Measurements from ENCODE around the gene FAM78A. TPM values are rescaled to one million over a fixed set of nuclear protein-coding genes. Genes with fewer than 3 reads are reported as not detected.

Gene FAM78A
- polyA plus RNA-seq, 1 donor from 2014 or later: 0.47 TPM

GRCh38 chr9:131287359-131287758 is 11.0 kb upstream of the FAM78A start:
- H3K4me3 ChIP-seq (ENCODE audit: low read length): no peak overlapping the region
- peaks cover 12% of the 10 kb centered on the region for H3K27me3 ChIP-seq (ENCODE audit: insufficient read depth, low read depth, low read length)
- H3K4me2 ChIP-seq (ENCODE audit: low read length): no peak overlapping the region
- no peaks in the 10 kb centered on the region for H3K9me2 ChIP-seq (ENCODE audit: insufficient read depth, low read length)
- H3K9me3 ChIP-seq (ENCODE audit: low read length): no peaks in the 10 kb centered on the region
- H3K27ac ChIP-seq (ENCODE audit: low read length): no peak overlapping the region
- no peak overlapping the region for H3K9ac ChIP-seq (ENCODE audit: low read length)
- H3K36me3 ChIP-seq (ENCODE audit: insufficient read depth, low read length): no peaks in the 10 kb centered on the region
- H4K20me1 ChIP-seq (ENCODE audit: insufficient read depth): no peaks in the 10 kb centered on the region
- no peak for TF ChIP-seq RAD21 (conservative IDR thresholded peaks at IDR 0.05)
- TF ChIP-seq EZH2 (IDR thresholded peaks at IDR 0.05; ENCODE audit: borderline replicate concordance, insufficient read depth, low read length, poor library complexity, severe bottlenecking): no peak
- no peak for TF ChIP-seq POLR2AphosphoS5 (IDR thresholded peaks at IDR 0.05)
- no peak for TF ChIP-seq REST (IDR thresholded peaks at IDR 0.05; ENCODE audit: borderline replicate concordance)
- no peak for TF ChIP-seq EP300 (conservative IDR thresholded peaks at IDR 0.05; ENCODE audit: poor library complexity, severe bottlenecking)
- TF ChIP-seq TAF1 (IDR thresholded peaks at IDR 0.05; ENCODE audit: low read depth): no peak
- TF ChIP-seq MXI1 (conservative IDR thresholded peaks at IDR 0.05; ENCODE audit: poor library complexity, severe bottlenecking): no peak
- no peak for TF ChIP-seq SMC3 (conservative IDR thresholded peaks at IDR 0.05; ENCODE audit: poor library complexity)
- no peak for TF ChIP-seq CTCF (IDR thresholded peaks at IDR 0.05; ENCODE audit: poor library complexity, severe bottlenecking)
- H3K79me2 ChIP-seq (replicated peaks; ENCODE audit: insufficient read depth, low read length): no peaks in the 10 kb centered on the region
- no peaks in the 10 kb centered on the region for H3F3A ChIP-seq (ENCODE audit: insufficient read depth, low read length, poor library complexity, severe bottlenecking)
- H2AFZ ChIP-seq (ENCODE audit: low read depth, low read length): no peak overlapping the region

- Histone ChIP-seq H2AFZ (ENCODE audit: low read depth, low read length) (no peak overlapping the region), H3K9me2 (ENCODE audit: insufficient read depth, low read length) (no peaks in the 10 kb centered on the region), H4K20me1 (ENCODE audit: insufficient read depth) (no peaks in the 10 kb centered on the region), H3K79me2 (replicated peaks; ENCODE audit: insufficient read depth, low read length) (no peaks in the 10 kb centered on the region), H3K36me3 (ENCODE audit: insufficient read depth, low read length) (no peaks in the 10 kb centered on the region), H3K9ac (ENCODE audit: low read length) (no peak overlapping the region), H3K27me3 (ENCODE audit: insufficient read depth, low read depth, low read length) (peaks cover 24% of the 10 kb centered on the region), H3K9me3 (ENCODE audit: low read length) (no peaks in the 10 kb centered on the region), H3F3A (ENCODE audit: insufficient read depth, low read length, poor library complexity, severe bottlenecking) (no peaks in the 10 kb centered on the region), H3K27ac (ENCODE audit: low read length) (no peak overlapping the region), H3K4me2 (ENCODE audit: low read length) (no peak overlapping the region), H3K4me3 (ENCODE audit: low read length) (no peak overlapping the region)
- TF ChIP-seq CTCF (IDR thresholded peaks at IDR 0.05; ENCODE audit: poor library complexity, severe bottlenecking): no peak
- no peak for TF ChIP-seq REST (IDR thresholded peaks at IDR 0.05; ENCODE audit: borderline replicate concordance)
- TF ChIP-seq SMC3 (conservative IDR thresholded peaks at IDR 0.05; ENCODE audit: poor library complexity): no peak
- TF ChIP-seq MXI1 (conservative IDR thresholded peaks at IDR 0.05; ENCODE audit: poor library complexity, severe bottlenecking): no peak
- TF ChIP-seq EP300 (conservative IDR thresholded peaks at IDR 0.05; ENCODE audit: poor library complexity, severe bottlenecking): no peak
- TF ChIP-seq TAF1 (IDR thresholded peaks at IDR 0.05; ENCODE audit: low read depth): no peak
- no peak for TF ChIP-seq RAD21 (conservative IDR thresholded peaks at IDR 0.05)
- TF ChIP-seq POLR2AphosphoS5 (IDR thresholded peaks at IDR 0.05): no peak
- TF ChIP-seq EZH2 (IDR thresholded peaks at IDR 0.05; ENCODE audit: borderline replicate concordance, insufficient read depth, low read length, poor library complexity, severe bottlenecking): no peak
Measured at GRCh38 chr9:131284856-131285255, 8.5 kb upstream of the FAM78A start.
